Activated CD4-positive, alpha-beta T cell treated with anti-CD3 and anti-CD28 coated beads for 1 hour (primary cell): ENCODE data around the gene EHD4.

ENCODE experiments used
- DNase-seq: peaks from one replicate; pipeline ENCODE4 v3.0.0-alpha.2; 2020

The EHD4 gene

GRCh38 chr15:41955100-41955499 is 17.3 kb downstream of the EHD4 start:
- DNase-seq, result no peak

GRCh38 chr15:41954036-41954435 is 18.3 kb downstream of the EHD4 start:
- DNase-seq, result no peak

GRCh38 chr15:41952013-41952563 is 20.3 kb downstream of the EHD4 start:
- no peak for DNase-seq

- DNase-seq, result no peak
These were observed 20.8 kb downstream of the EHD4 start for GRCh38 chr15:41951571-41951970.

DNA sequence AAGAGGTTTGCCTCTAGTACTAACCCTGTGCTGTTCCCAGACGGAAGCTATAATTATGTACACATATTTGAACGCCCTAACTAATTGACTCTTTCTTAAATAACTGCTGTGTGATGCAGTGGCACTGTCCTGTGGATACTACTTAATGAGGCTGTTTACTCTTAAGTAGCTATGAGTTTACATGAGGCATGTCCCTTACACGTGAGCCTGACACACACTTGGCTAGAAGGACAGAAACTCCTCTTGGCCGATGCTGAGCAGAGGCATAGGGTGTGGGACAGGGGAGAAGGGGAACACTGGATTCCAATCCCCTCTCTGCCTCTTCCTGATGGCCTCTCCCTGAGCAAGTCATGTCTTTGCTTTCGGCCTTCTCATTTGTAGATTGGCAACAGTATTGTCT is 21.9 kb downstream of the EHD4 start:
- DNase-seq, result no peak

GRCh38 chr15:41950127-41950483 is 22.3 kb downstream of the EHD4 start:
- DNase-seq, result no peak

DNA sequence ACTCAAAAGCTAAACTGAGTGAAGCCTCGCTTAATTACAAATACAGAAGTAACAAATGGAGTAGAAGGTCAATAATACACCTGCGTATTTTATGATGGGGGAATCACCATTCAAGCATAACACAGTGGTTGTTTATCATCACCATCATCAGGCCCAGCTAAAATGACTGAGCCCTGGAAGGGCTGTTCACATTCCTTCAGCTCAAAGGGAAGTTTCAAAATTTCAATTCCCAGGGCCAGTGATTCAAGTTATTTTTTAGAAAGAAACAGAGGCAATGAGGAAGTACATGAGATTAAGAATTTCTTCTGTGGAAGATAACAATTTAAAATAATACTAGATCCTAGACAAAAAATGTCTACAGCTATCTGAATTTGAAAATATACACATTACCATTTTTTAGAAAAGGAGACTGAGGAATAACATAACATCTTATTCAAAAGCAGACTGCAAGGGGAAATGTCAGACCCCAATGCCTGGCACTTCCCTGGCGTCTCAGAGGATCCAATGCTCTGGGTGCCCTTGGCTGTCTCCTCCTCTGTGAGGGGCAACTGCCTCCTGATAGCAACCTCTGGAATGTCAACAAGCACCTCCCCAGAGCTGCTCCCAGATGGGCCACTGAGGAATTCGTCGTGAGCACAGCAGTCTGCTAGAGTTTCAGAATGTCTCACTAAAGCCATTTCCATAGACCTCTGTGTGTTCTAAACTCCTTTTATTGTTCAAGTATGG is 22.8 kb downstream of the EHD4 start:
- DNase-seq, result no peak

GRCh38 chr15:41948490-41948889 is 23.9 kb downstream of the EHD4 start:
- no peak for DNase-seq

GRCh38 chr15:41946970-41947369 is 25.4 kb downstream of the EHD4 start:
- DNase-seq, result no peak

- no peak for DNase-seq
These were observed 26.6 kb downstream of the EHD4 start for GRCh38 chr15:41945731-41946130.

GRCh38 chr15:41945221-41945620 is 27.1 kb downstream of the EHD4 start:
- no peak for DNase-seq

- DNase-seq, result no peak
These were observed 27.9 kb downstream of the EHD4 start for GRCh38 chr15:41944313-41944940.

DNA sequence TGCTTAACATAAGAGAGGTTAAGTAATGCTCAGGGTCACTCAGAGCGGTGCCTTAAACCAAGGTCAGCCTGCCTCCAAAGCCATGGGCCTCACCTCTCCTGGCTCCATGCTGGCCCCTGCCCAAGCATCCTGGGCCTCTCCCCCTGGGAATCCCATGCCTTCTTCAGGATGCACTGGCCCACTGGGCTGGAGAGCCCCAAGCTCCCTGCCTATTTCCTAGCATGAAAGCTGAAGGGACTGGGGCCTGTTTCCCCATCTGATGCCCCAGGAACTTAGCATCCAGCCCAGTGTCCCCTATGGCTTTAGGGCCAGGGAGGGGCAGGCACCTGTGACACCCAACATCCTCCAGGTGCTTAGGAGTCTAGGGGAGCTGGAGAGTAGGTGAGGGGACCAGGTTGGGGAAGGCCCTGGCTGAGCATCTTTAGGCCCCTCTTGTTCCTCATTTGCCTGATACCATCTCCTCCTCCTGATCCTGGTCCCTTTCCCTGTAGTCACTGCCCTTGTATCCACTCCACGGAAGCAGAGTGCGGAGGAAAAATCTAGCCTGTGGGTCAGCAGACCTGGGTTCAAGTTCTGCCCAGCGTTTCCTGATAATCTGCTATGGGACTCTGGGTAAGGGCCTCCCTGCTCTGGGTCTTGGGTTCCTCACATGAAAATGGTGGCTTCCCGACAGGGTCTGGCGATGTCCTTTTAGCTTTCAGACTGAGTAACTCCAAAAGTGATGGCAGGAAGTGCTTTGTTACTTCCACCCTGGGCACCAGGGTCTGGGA is 28.6 kb downstream of the EHD4 start:
- DNase-seq, result no peak

DNA sequence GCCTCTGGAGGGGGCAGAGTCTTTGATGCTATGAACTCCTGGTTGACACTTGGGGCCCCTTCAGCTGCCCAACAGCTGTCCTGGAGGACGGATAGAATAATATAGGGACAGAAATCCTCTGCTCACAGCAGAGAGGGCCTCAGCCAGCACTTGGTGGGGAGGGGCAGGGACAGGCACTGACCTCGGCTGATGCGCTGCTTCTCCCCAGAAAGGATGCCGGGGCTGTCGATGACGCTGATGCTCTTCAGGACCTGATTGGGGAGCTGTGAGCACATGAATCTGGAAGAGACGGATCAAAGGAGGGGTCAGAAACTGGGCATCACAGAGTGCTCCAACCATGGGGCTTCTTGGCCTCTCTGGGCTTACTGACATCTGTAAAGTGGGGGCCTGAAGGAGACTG is 29.5 kb downstream of the EHD4 start:
- DNase-seq, result no peak

DNA sequence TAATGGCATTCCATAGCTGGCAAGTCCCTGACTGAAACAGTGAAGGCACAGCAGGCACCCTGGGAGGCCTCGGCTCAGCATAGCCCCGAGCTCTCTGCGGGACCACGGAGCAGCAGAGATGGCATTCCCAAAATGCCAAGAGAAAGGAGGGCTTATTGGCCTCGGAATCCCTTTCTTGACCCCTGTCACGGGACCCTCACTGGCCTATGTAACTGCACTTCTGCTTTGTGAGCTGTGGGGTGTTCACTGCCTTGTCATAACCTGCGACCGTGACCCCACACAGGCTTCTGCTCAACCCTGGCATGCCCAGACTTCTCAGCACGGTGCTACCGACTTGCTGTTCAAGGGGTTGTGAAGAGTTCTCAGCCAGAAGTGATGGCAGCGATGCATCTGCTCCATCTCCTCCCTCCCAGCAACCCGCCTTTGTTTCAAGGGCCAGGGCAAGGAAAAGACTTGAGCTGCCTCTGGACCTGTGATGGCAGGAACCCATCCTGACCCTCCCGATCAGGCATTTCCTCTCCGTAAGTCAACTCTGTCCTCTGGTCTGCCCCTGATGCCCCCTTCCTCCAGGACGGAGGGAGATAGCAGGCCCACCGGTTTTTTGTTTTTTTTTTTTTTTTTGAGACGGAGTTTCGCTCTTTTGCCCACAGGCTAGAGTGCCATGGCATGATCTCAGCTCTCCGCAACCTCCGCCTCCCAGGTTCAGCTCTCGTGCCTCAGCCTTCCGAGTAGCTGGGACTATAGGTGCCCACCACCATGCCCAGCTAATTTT is 30.5 kb downstream of the EHD4 start:
- no peak for DNase-seq

GRCh38 chr15:41940441-41940857 is 31.9 kb downstream of the EHD4 start:
- DNase-seq, result no peak

DNA sequence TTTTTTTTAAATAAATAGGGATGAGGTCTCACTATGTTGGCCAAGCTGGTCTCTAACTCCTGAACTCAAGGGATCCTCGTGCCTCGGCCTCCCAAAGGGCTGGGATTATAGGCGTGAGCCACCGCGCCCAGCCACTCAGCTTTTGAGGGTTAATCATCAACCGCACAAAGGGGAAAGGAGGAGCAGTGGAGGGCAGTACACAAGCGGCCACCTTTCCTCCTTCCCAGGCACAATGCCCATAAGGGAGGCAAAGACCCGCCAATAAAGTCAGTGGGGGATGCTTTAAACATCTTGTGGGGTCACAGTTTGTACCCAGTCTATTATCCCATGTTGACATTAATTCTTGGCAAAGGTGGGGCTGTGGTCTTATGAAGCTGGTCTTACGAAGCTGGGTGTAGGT is 32.4 kb downstream of the EHD4 start:
- DNase-seq, result no peak

DNA sequence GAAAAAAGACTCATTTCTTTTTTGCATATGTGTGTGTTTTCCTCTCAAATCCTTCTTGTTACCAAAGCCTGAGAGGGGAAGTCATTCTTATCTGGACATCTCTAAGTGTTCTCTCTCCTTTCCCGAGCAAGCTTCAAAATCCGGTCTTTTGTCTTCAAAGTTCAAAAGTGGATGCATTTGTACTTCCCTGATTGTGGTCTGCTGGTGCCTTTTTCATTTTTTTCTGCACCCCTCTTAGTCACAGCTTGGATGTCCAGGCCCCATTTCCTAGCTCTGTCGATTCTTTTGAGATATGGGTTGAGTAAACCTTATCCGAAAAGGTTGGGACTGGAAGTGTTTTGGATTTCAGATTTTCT is 34.8 kb downstream of the EHD4 start:
- DNase-seq, result no peak

DNA sequence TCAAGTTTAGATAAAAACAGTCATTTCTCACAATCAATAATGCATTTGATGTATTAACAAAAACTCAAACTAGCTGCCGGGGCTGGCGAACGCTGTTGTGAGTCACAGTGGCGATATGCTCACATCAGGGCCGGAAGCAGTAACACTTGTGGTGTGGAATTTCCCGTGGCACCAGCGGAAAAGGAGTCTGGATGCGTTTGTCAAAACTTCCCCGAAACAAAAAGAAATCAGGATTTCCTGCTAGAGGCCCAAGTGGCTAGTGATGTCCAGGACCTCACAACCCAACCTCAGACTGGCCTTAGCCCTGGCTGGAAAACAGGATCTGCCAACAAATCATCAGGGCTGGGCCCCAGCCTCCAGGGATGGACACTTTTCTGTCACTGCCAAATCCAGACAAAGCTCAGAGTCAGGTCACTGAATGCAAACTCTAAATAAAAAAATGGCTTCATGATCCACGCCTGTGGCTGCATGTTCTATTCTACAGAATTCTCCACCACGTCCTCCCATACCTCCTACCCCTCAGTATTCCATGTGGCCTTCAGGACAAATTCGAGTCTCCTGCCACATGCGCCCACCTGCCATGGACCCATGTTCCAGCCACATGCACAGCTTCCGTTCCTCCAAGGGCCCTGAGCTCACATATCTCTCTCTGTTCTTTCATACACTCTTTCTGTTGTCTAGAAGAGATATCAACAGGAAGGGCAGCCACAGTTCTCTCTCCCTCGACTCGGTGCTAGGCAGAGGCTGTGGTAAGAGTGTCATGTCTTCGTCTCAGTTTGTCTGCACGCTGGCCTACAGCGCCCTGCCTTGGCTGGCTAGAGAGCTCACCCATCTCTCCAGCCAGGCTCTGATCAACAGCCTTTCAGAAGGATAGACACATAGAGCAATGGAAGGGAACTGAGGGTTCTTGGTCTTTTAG is 35.4 kb downstream of the EHD4 start:
- peak; percentile 67 for DNase-seq

GRCh38 chr15:41936155-41936554 is 36.2 kb downstream of the EHD4 start:
- DNase-seq, result no peak

GRCh38 chr15:41935566-41936020 is 36.8 kb downstream of the EHD4 start:
- no peak for DNase-seq

GRCh38 chr15:41934843-41935242 is 37.5 kb downstream of the EHD4 start:
- DNase-seq, result peak; percentile 62
